HG03097 (cell line): ENCODE measurements around the gene NCSTN.

Experiments
- ATAC-seq: cut with Tn5 transposase; IDR thresholded peaks from one replicate; pipeline ENCODE4 v1.9.1; 2021; ENCODE audit not compliant: unreplicated experiment, low FRiP score

NCSTN gene

GRCh38 chr1:160402001-160402795, 59.0 kb downstream of the NCSTN start:
- no peak for ATAC-seq

- no peak for ATAC-seq
Observed at GRCh38 chr1:160403244-160403643, 60.1 kb downstream of the NCSTN start.

DNA sequence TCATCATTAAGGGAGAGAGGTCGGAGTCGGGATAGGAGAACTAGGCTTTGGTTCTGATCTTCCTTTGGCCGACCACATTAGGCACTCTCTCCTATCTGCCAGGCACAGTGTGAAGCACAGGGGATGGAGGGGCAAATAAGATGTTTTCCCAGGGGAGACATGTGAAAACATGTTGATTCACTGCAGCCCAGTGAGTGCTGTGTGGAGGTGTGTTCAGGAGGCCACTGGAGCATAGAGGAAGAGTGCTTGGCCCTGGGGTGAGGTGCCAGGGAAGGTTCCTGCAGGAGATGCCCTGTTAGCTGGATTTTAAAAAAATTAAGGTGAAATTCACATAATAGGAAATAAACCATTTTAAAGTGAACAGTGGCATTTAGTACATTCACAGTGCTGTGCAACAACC, 60.9 kb downstream of the NCSTN start:
- no peak for ATAC-seq

GRCh38 chr1:160405331-160405877, 62.2 kb downstream of the NCSTN start:
- no peak for ATAC-seq

- no peak for ATAC-seq
Observed at GRCh38 chr1:160406131-160406968, 63.2 kb downstream of the NCSTN start.

- ATAC-seq, result no peak
Observed at GRCh38 chr1:160407839-160408801, 64.9 kb downstream of the NCSTN start.
